ENCODE results near the gene FGF14.
"Not testable (repeated sequence)": the region's sequence is repeated elsewhere in the genome, so short reads cannot be mapped to it uniquely, and the experiment has no call there.

The FGF14 gene

GRCh38 chr13:102020611-102021216, 381.1 kb downstream of the FGF14 start:
- TF ChIP-seq CTCF (IDR thresholded peaks at IDR 0.05; ENCODE audit: low read length, missing control alignments), result no peak
- no peak for DNase-seq (ENCODE audit: low read depth)
- no peak overlapping the region for H3K4me3 ChIP-seq (replicated peaks; ENCODE audit: low read depth, low read length)

- TF ChIP-seq CTCF (IDR thresholded peaks at IDR 0.05; ENCODE audit: low read length, missing control alignments), result no peak
- no peak for DNase-seq (ENCODE audit: low read depth)
- H3K4me3 ChIP-seq (replicated peaks; ENCODE audit: low read depth, low read length), result no peak overlapping the region
Measured at GRCh38 chr13:102018716-102019115, 383.1 kb downstream of the FGF14 start.

- no peak for TF ChIP-seq CTCF (IDR thresholded peaks at IDR 0.05; ENCODE audit: low read length, missing control alignments)
- no peak overlapping the region for H3K4me3 ChIP-seq (replicated peaks; ENCODE audit: low read depth, low read length)
- DNase-seq (ENCODE audit: low read depth), result no peak
Measured at GRCh38 chr13:102017248-102017647, 384.6 kb downstream of the FGF14 start.

GRCh38 chr13:102012299-102013293, 389.3 kb downstream of the FGF14 start:
- H3K4me3 ChIP-seq (replicated peaks; ENCODE audit: low read depth, low read length), result no peak overlapping the region
- DNase-seq (ENCODE audit: low read depth), result no peak
- no peak for TF ChIP-seq CTCF (IDR thresholded peaks at IDR 0.05; ENCODE audit: low read length, missing control alignments)

- not testable (repeated sequence) for DNase-seq (ENCODE audit: low read depth)
Measured at GRCh38 chr13:102011455-102011854, 390.4 kb downstream of the FGF14 start.

GRCh38 chr13:102003848-102004570, 397.8 kb downstream of the FGF14 start:
- no peak for TF ChIP-seq CTCF (IDR thresholded peaks at IDR 0.05; ENCODE audit: low read length, missing control alignments)
- no peak for DNase-seq (ENCODE audit: low read depth)
- no peak overlapping the region for H3K4me3 ChIP-seq (replicated peaks; ENCODE audit: low read depth, low read length)

More at GRCh38 chr13:102011455-102011854, 390.4 kb downstream of the FGF14 start:
- H3K4me3 ChIP-seq (replicated peaks; ENCODE audit: low read depth, low read length), result not testable (repeated sequence)

- no peak overlapping the region for H3K4me3 ChIP-seq (replicated peaks; ENCODE audit: low read depth, low read length)
- no peak for DNase-seq (ENCODE audit: low read depth)
- no peak for TF ChIP-seq CTCF (IDR thresholded peaks at IDR 0.05; ENCODE audit: low read length, missing control alignments)
Measured at GRCh38 chr13:102002287-102002686, 399.6 kb downstream of the FGF14 start.
